HCT116 (cell line): ENCODE measurements around the gene TSKU. TPM values are rescaled to one million over a fixed set of nuclear protein-coding genes. Genes with fewer than 3 reads are reported as not detected.

Experiments
- ATAC-seq: fragments of 200-7000 bp; cut with Tn5 transposase; 2 replicates; pipeline ENCODE4 v1.9.1; 2020; ENCODE audit warnings: mild to moderate bottlenecking, moderate library complexity
- BruUV-seq: library from RNA; stranded (reverse); fragments of 400-500 nt; replicated peaks from 2 replicates; lab custom pipeline; 2021; lab: Mats Ljungman, UMichigan
- CTCF ChIA-PET: fragments of 300-600 bp; sonication (Branson Sonifier 250); formaldehyde crosslinking; loops from one replicate; lab custom pipeline; 2021; ENCODE audit warnings: antibody characterized with exemption; lab: Charles Lee
- POLR2A ChIA-PET: fragments of 300-600, 350-600 bp; sonication (Branson Sonifier 250); formaldehyde crosslinking; loops from one replicate; lab custom pipeline; 2021; ENCODE audit warnings: antibody characterized with exemption; lab: Charles Lee
- RAD21 ChIA-PET, 2 experiments: fragments of 300-600 bp; sonication (Branson Sonifier 250); formaldehyde crosslinking; loops; one replicate each; lab custom pipeline; 2023; ENCODE audit warnings: low total read pairs in 2 of 2; ENCODE audit not compliant: uncharacterized antibody in 2 of 2, unreplicated experiment in 2 of 2, low non-redundant PET in 1 of 2; lab: Charles Lee
- DNase-seq: peaks from one replicate; pipeline ENCODE4 v3.0.0-alpha.2; 2010; ENCODE audit warnings: low read depth, low spot score
- H2AFZ ChIP-seq: fragments of 200-600 bp; shearing (Covaris generic), sonication (generic); 2 replicates; pipeline ENCODE4 v1.6.1; 2017; ENCODE audit warnings: low read depth, mixed run types, mixed read lengths, antibody characterized with exemption, low read length; ENCODE audit not compliant: poor library complexity, severe bottlenecking
- H3K27ac ChIP-seq: 2 replicates; pipeline ENCODE4 v1.5.1; 2012; ENCODE audit warnings: low read depth, low read length
- H3K27me3 ChIP-seq: fragments of 200-600 bp; sonication (generic); 2 replicates; pipeline ENCODE4 v1.6.1; 2016; ENCODE audit warnings: mixed run types, low read length, mixed read lengths; ENCODE audit not compliant: insufficient read depth
- H3K36me3 ChIP-seq, 2 experiments: fragments of 200-500 bp in 1 of 2; fragments of 200-600 bp in 1 of 2; sonication (Bioruptor generic) in 1 of 2; sonication (generic) in 1 of 2; 2 replicates each; pipeline versions ENCODE4 v1.5.1 to v1.6.1; 2014 to 2016; ENCODE audit warnings: low read length in 2 of 2, inconsistent platforms in 1 of 2, mixed read lengths in 1 of 2, mixed run types in 1 of 2; ENCODE audit not compliant: insufficient read depth in 2 of 2, control insufficient read depth in 1 of 2
- H3K4me1 ChIP-seq, 2 experiments: fragments of 200-600 bp in 1 of 2; sonication (generic) in 1 of 2; 2 replicates each; pipeline versions ENCODE4 v1.5.1 to v1.6.1; 2012 to 2017; ENCODE audit warnings: low read length in 2 of 2, inconsistent platforms in 1 of 2, mild to moderate bottlenecking in 1 of 2, mixed read lengths in 1 of 2, mixed run types in 1 of 2, moderate library complexity in 1 of 2; ENCODE audit not compliant: insufficient read depth in 2 of 2, control insufficient read depth in 1 of 2
- H3K4me2 ChIP-seq: fragments of 200-600 bp; sonication (generic); 2 replicates; pipeline ENCODE4 v1.6.1; 2017; ENCODE audit warnings: mixed run types, low read length, mixed read lengths
- H3K4me3 ChIP-seq, 2 experiments: fragments of 200-600 bp in 1 of 2; sonication (generic) in 1 of 2; replicated peaks in 1 of 2; 2 replicates each; pipeline ENCODE4 v1.5.1; 2011 to 2016; ENCODE audit warnings: low read length in 2 of 2, control low read depth in 1 of 2, low read depth in 1 of 2, mild to moderate bottlenecking in 1 of 2, mixed read lengths in 1 of 2, mixed run types in 1 of 2
- H3K79me2 ChIP-seq: fragments of 200-600 bp; sonication (generic); 2 replicates; pipeline ENCODE4 v1.6.1; 2017; ENCODE audit warnings: mild to moderate bottlenecking, mixed run types, low read length, moderate library complexity, mixed read lengths; ENCODE audit not compliant: insufficient read depth
- H3K9ac ChIP-seq: fragments of 200-600 bp; sonication (generic); 2 replicates; pipeline ENCODE4 v1.6.1; 2016; ENCODE audit warnings: low read length, mixed read lengths
- H3K9me2 ChIP-seq: fragments of 200-600 bp; sonication (generic), shearing (Covaris generic); 2 replicates; pipeline ENCODE4 v1.6.1; 2017; ENCODE audit warnings: mixed run types, mild to moderate bottlenecking, moderate library complexity; ENCODE audit not compliant: insufficient read depth
- H3K9me3 ChIP-seq, 2 experiments: fragments of 200-500 bp in 1 of 2; fragments of 200-600 bp in 1 of 2; sonication (Bioruptor generic) in 1 of 2; sonication (generic) in 1 of 2; 2 replicates each; pipeline ENCODE4 v1.6.1; 2014 to 2017; ENCODE audit warnings: low read length in 2 of 2, mixed read lengths in 2 of 2, inconsistent platforms in 1 of 2, low read depth in 1 of 2, mild to moderate bottlenecking in 1 of 2, mixed run types in 1 of 2, moderate library complexity in 1 of 2; ENCODE audit not compliant: control insufficient read depth in 1 of 2, insufficient read depth in 1 of 2
- H4K20me1 ChIP-seq: fragments of 200-600 bp; sonication (generic), shearing (Covaris generic); 2 replicates; pipeline ENCODE4 v1.6.1; 2017; ENCODE audit warnings: mixed run types, mild to moderate bottlenecking, moderate library complexity; ENCODE audit not compliant: insufficient read depth
- CBX3 ChIP-seq: IDR thresholded peaks from 2 replicates; pipeline ENCODE4 v1.6.1; 2012; ENCODE audit warnings: low read depth
- ELF1 ChIP-seq: IDR thresholded peaks from 2 replicates; pipeline ENCODE4 v1.6.1; 2012; ENCODE audit warnings: low read depth, borderline replicate concordance
- EZH2 ChIP-seq: fragments of 200-600 bp; sonication (generic); IDR thresholded peaks from 2 replicates; pipeline ENCODE4 v1.6.1; 2017; ENCODE audit warnings: antibody characterized with exemption, mixed run types
- JUND ChIP-seq: IDR thresholded peaks from 2 replicates; pipeline ENCODE4 v1.6.1; 2012
- SRF ChIP-seq: IDR thresholded peaks from 2 replicates; pipeline ENCODE4 v1.6.1; 2012; ENCODE audit warnings: low read depth
- YY1 ChIP-seq: IDR thresholded peaks from 2 replicates; pipeline ENCODE4 v1.6.1; 2011; ENCODE audit warnings: low read length, low read depth, moderate library complexity, mild to moderate bottlenecking; ENCODE audit not compliant: insufficient replicate concordance; ENCODE audit errors: extremely low read depth
- intact Hi-C: fragments of 100-400 bp; cut with micrococcal nuclease; formaldehyde crosslinking; loops from 2 replicates; pipeline ENCODE4 v1.10.0; 2022
- total RNA-seq: library from RNA; stranded (reverse); gene quantifications from one replicate; pipeline ENCODE4 v1.2.1, GENCODE V29; 2021; ENCODE audit not compliant: unreplicated experiment
- TF ChIP-seq, protein P1 (sequence below): IDR thresholded peaks from 2 replicates; pipeline ENCODE4 v1.6.1; 2011; ENCODE audit warnings: mild to moderate bottlenecking, low read length, moderate library complexity; ENCODE audit not compliant: insufficient replicate concordance; ENCODE audit errors: extremely low read depth
- TF ChIP-seq, protein P2 (sequence below): IDR thresholded peaks from 2 replicates; pipeline ENCODE4 v1.6.1; 2012
- TF ChIP-seq, protein P3 (sequence below): IDR thresholded peaks from 2 replicates; pipeline ENCODE4 v1.6.1; 2012; ENCODE audit warnings: low read depth
- TF ChIP-seq, protein P4 (sequence below): IDR thresholded peaks from 2 replicates; pipeline ENCODE4 v1.6.1; 2012

TSKU gene
- total RNA-seq, 1 experiment from 2014 or later = 21.9 TPM

DNA sequence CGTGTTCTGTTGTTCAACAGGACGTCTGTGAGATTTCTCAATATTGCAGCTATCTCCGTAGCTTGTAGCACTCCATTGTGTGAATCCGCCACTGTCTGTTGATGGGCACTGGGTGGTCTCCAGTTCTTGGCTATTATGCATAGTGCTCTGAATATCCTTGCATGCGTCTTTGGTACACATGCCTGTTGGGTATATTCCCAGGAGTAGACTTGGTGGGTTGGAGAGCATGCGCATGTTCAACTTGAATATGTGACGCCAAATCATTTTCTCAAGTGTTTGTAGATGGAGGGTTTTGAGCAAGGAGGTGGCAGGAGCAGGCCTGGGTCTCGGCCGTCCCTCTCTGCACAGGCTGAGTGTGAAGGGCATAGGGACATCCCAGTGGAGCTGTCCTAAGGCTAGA, 24.8 kb upstream of the TSKU start:
- Histone ChIP-seq H2AFZ (no peak overlapping the region), H3K79me2 (no peaks in the 10 kb centered on the region), H3K9ac (no peak overlapping the region), H3K4me2 (no peak overlapping the region), H3K9me2 (no peaks in the 10 kb centered on the region), H3K27me3 (no peaks in the 10 kb centered on the region), H4K20me1 (no peaks in the 10 kb centered on the region), H3K36me3 (no peaks in the 10 kb centered on the region), H3K27ac (no peak overlapping the region), H3K4me3 (no peak overlapping the region), H3K4me1 (no peaks in the 10 kb centered on the region), H3K9me3 (no peaks in the 10 kb centered on the region)
- no TSS peak for BruUV-seq
- CTCF ChIA-PET = no interaction called here
- RAD21 ChIA-PET = interaction anchor here in 1 of 2 experiments (0.6 kb wide), 1 partner anchor 740 kb away, joined by 6 read pairs; no protein-coding TSS in a partner anchor
- POLR2A ChIA-PET = no interaction called here
- ATAC-seq (no peak), DNase-seq (no peak)
- intact Hi-C loops = no loop called here
- TF ChIP-seq, protein P1, sequence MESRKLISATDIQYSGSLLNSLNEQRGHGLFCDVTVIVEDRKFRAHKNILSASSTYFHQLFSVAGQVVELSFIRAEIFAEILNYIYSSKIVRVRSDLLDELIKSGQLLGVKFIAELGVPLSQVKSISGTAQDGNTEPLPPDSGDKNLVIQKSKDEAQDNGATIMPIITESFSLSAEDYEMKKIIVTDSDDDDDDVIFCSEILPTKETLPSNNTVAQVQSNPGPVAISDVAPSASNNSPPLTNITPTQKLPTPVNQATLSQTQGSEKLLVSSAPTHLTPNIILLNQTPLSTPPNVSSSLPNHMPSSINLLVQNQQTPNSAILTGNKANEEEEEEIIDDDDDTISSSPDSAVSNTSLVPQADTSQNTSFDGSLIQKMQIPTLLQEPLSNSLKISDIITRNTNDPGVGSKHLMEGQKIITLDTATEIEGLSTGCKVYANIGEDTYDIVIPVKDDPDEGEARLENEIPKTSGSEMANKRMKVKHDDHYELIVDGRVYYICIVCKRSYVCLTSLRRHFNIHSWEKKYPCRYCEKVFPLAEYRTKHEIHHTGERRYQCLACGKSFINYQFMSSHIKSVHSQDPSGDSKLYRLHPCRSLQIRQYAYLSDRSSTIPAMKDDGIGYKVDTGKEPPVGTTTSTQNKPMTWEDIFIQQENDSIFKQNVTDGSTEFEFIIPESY = no peak
- TF ChIP-seq, protein P2, sequence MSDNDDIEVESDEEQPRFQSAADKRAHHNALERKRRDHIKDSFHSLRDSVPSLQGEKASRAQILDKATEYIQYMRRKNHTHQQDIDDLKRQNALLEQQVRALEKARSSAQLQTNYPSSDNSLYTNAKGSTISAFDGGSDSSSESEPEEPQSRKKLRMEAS = no peak
- TF ChIP-seq, protein P3, sequence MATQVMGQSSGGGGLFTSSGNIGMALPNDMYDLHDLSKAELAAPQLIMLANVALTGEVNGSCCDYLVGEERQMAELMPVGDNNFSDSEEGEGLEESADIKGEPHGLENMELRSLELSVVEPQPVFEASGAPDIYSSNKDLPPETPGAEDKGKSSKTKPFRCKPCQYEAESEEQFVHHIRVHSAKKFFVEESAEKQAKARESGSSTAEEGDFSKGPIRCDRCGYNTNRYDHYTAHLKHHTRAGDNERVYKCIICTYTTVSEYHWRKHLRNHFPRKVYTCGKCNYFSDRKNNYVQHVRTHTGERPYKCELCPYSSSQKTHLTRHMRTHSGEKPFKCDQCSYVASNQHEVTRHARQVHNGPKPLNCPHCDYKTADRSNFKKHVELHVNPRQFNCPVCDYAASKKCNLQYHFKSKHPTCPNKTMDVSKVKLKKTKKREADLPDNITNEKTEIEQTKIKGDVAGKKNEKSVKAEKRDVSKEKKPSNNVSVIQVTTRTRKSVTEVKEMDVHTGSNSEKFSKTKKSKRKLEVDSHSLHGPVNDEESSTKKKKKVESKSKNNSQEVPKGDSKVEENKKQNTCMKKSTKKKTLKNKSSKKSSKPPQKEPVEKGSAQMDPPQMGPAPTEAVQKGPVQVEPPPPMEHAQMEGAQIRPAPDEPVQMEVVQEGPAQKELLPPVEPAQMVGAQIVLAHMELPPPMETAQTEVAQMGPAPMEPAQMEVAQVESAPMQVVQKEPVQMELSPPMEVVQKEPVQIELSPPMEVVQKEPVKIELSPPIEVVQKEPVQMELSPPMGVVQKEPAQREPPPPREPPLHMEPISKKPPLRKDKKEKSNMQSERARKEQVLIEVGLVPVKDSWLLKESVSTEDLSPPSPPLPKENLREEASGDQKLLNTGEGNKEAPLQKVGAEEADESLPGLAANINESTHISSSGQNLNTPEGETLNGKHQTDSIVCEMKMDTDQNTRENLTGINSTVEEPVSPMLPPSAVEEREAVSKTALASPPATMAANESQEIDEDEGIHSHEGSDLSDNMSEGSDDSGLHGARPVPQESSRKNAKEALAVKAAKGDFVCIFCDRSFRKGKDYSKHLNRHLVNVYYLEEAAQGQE = no peak
- TF ChIP-seq CBX3 (no peak), EZH2 (no peak), YY1 (no peak), ELF1 (no peak), JUND (no peak), SRF (no peak)
- TF ChIP-seq, protein P4, sequence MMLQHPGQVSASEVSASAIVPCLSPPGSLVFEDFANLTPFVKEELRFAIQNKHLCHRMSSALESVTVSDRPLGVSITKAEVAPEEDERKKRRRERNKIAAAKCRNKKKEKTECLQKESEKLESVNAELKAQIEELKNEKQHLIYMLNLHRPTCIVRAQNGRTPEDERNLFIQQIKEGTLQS = no peak
